GM18867 (cell line): ENCODE data around the gene GATAD2B.

Source experiments
- ATAC-seq: cut with Tn5 transposase; IDR thresholded peaks from one replicate; pipeline ENCODE4 v1.9.1; 2021; ENCODE audit warnings: mild to moderate bottlenecking, moderate library complexity; ENCODE audit not compliant: unreplicated experiment

GATAD2B gene

GRCh38 chr1:153953859-153954365 lies 31.1 kb upstream of the GATAD2B start:
- no peak for ATAC-seq

- no peak for ATAC-seq
Observed at GRCh38 chr1:153951801-153952200, 29.0 kb upstream of the GATAD2B start.

DNA sequence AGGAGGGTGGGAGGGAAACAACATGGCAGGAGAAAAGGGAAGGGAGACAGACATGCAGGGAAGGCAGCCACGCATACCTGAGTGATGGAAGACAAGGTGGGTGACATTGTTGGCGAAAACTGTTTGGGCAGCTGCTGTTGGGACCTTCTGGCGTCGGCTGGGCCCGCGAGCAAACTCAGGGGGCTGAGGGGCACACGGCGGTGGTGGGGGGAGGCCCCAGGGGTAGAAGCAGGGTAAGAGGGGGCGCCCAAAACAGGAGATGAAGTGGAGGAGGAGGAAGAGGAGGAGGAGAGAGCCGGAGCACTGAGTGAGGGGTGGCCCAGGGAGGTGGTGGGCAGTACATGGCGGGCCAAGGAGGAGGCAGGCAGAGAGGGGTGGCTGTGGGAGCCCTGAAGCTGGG lies 28.4 kb upstream of the GATAD2B start:
- no peak for ATAC-seq

GRCh38 chr1:153946622-153947241 lies 24.0 kb upstream of the GATAD2B start, which contains the start of gene DENND4B:
Gene DENND4B, minus strand, starts transcription at chr1:153946718. Its CDS starts 2,344 bp downstream, at chr1:153944374.
- ATAC-seq: peak; percentile 65

GRCh38 chr1:153945795-153946621 lies 23.2 kb upstream of the GATAD2B start:
- ATAC-seq: peak; percentile 70

DNA sequence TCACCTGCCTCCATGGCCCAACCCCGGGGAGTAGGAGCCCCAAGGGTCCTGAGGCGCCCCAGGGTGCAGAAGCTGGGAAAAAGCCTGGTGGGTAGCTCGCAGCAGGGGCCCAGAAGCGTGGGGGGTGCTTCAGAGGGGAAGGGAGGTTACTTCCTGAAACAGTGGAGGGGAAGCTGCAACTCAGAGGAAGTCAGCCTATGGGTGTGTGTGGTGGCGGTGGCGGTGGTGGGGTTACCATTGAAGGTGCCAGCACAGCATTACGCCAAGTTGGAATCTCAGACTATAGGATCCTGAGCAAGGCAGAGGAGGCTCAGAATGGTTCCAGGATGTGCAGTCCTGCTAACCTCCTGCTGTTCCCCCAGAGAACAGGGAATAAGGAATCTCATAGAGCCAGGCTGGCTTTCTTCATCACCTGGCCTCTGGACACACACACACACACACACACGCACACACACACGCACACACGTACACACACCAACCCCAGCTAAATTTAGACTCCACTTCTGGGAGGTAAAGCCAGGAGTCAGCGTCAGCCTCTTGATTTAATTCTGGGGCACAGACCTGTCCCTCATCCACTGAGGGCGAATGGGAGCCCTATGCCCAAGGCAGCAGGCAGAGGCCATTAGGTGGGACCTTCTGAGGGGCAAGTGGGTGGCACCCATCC lies 22.5 kb upstream of the GATAD2B start:
- ATAC-seq: peak; percentile 29

- ATAC-seq: no peak
Observed at GRCh38 chr1:153944827-153945117, 22.0 kb upstream of the GATAD2B start.

DNA sequence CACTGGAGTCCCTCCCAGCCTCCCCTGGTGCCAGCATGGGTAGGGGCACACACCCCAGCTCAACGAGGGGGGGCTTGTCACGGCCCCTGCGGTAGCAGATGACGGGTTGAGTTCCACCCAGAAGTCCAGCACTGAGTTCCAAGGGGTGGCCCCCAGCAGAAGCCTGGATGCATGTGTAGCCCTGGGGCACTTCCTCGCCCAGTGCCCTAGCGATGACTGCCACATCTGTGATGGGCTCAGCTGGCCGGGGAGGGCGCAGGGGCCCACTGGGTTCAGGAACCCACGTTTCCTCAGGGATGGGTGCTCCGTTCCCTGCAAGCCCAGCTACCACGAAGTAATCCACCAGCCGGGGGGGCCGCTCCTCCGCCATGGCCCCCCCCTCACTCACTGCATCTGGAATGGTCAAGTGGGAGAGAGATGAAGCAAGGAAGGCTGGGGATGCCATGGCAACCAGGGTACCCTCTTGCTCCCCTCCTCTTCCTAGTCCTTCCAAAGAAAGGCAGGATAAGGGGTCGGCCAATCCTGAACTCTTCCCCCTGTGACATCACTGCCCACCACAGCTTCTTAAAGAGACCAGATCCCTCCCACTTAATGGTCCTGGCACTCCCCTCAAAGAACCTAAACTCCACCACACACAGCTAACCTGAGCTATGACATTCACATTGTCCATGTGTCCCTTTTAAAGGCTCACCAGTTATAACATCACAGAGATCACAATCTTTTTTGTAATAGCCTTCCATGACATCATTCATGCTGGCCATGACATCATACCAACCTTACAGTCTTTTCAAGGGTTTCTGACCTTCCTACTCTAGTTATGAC lies 21.4 kb upstream of the GATAD2B start:
- no peak for ATAC-seq

DNA sequence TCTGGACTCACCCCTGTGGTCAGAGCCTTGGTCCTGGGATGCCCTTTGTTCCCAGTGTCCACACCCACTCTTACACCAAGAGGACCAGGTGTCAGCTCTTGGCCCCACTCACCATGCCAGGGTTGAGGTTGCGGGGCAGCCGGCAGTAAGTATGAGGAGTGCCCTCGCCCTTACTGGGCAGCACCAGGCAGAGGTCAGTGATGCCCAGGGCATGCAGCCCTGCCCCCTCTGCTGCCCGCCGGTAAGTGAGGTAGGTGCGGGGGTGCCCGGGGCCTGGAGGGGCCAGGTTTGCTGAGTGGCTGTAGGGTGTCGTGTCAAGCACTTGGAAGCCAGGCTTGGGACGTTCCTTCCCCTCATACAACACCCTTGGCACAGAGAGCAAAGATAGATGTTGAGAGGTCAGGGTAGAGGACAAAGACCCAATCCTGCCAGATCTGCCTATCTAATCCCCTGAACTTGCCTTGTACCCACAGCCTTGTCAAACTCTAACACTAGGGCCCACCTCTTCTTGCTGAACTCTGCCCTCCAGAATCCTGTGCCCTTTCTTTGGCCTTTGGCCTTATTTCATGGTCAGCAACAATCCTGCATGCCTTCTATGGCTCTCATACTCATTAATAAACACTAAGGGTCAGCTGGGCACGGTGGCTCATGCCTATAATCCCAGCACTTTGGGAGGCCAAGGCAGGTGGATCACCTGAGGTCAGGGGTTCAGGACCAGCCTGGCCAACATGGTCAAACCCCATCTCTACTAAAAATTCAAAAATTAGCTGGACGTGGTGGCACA lies 20.2 kb upstream of the GATAD2B start:
- ATAC-seq: no peak

DNA sequence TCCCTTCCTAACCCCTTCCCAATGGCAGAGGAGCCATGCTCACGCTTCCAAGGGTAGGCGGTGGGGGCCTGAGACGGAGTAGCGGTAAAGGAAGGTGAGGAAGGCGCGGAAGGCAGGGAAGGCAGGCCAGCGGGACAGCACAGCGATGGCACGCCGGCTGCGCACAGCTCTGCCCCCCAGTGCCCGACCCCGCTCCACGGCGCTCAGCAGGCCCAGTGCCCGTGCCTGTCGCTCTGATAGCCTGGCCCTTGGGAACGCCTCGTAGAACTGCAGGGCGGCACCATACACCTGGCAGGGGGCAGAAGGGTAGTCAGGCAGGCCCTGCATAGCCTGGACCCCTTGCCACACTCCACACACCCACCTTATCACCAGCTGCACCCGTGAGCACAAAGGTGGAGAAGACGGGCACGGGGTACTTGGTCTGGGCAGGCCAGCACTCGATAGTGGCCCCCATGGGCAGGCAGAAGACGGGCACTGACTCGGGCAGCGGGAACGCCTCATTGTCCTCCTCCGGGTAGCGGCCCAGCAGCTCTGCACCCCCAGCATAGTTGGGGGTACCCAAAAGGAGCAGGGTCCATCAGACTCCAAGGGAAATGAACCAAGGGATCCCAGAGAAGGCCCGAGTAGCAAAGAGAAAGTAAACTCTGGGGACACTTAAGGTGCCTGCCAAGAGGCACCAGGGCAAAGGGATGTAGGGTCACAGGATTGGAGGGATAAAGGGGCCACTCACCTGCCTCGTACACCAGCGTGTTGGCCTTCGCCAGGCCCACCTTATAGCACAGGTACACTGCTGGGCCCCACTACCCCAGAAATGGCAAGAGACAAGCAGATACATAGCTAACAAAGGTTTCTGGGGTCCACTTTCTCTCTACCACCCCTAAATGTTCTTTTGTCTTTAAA lies 19.3 kb upstream of the GATAD2B start:
- no peak for ATAC-seq

DNA sequence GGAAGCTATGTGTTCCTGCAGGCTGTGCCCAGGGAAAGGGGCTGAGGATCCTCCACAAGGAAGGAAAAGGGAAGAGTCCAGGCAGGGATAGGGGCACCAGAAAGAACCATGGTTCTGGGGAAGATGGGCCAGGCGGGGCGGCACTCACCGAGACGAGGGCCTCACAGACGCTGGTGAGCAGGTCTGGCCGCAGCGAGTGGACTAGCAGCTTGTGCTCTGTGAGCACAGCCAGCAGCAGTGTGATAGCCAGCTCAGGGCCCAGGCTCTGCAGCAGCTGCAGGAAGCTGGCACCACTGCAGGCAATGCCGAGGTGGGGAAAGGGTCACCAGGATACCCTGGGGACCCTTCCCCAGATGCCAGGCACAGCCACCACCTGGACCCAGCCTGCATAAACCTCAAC lies 18.0 kb upstream of the GATAD2B start:
- ATAC-seq: no peak

DNA sequence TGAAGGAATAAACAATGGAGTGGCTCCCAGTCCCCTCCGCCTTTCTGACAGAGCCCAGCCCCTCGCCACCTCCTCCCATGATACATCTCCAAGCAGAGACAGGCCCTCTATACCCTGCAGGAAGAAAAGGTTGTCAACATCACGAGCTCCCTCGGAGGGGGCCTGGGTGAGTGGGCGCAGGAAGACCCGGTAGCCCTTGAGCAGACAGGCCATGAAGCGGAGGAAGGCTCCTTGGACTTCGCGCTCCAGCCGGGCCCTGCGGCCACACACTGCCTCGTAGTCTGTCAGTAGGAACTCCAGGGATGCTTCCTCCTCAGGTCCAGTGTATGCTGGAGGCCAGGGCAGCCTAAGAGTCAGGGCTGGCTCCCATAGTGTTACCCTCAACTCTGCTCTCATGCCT lies 16.7 kb upstream of the GATAD2B start:
- no peak for ATAC-seq

DNA sequence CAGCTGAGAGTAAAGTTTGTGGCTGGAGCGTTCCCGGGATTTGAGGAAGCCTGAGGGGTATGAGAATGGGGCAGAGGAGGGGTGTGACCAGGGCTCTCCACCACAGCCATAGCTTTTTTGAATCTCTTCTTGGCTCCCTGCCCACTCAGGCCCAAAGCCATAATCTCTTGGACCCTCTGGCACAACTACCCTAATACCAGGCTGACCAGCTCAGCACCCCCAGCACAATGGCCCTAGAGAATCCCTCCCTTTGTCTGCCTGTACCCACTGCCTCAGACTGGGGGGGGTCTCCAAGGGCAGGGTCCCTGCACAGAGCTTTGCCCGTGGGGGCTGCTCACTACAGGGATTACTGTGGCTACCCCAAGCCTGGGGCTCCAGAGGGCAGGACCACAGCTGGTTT lies 16.2 kb upstream of the GATAD2B start:
- ATAC-seq: no peak

- no peak for ATAC-seq
Observed at GRCh38 chr1:153937331-153937730, 14.6 kb upstream of the GATAD2B start.

DNA sequence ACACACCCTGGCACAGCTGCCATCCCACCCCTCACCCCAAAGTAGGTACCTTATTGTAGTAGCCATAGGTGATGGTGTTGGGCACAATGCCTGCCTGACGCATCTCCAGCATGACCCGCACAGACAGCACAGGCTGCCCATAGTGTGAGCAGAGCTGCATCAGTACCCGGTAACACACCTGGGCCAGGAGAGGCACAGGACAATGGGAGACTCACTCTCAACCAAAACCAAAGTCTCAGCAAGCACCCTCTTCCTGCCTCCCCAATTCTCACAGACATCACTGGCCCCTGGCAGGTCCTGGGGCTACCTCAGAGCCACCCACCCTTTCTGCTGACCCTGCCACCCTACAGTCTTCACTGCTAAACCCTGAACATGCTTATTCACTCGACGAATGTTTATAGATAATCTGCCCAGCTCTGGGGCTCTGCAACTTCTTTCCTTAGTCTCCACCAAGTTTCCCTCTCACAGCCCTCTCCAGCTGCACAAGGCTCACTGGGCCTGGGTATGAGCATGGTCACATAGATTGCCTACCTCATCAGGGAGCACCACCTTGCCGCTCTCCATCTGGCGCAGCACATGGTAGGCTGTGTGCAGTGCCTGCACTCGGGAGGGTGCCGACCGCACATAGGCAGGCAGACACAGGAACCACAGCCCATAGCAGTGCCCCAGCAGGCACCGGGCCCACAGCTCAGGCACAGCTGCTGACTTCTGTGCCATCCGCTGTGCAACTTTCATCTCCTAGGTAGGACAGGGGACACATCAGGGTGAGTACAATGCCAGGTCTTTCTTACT lies 13.4 kb upstream of the GATAD2B start:
- ATAC-seq: no peak

- ATAC-seq: no peak
Observed at GRCh38 chr1:153934746-153935145, 12.0 kb upstream of the GATAD2B start.

GRCh38 chr1:153933955-153934354 lies 11.2 kb upstream of the GATAD2B start:
- no peak for ATAC-seq

DNA sequence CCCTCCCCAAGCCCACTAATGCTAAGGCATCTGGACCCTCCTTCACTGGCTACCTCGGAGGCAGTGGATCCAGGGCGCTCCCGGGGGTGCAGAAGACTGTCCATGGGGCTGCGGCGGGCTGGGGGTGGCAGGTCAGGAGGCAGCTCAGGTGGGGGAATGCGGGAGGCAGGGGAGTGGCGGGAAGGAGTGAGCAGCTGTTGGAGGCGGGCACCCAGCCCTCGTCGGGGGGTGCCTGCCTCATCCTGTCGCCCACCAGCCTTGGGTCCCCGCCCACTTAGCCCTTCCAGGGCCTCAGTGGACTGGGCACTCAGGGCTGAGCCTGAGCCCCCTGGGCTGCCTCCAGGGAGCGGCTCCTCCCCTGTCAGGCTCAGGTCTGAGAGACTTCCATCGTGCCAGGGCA lies 10.7 kb upstream of the GATAD2B start:
- no peak for ATAC-seq
